K562 (cell line): Measurements from ENCODE around the gene TRIM65. TPM values are rescaled to one million over a fixed set of nuclear protein-coding genes. Genes with fewer than 3 reads are reported as not detected.

Experiments used
- ATAC-seq: fragments of 200-7000 bp; cut with Tn5 transposase; 3 replicates; pipeline ENCODE4 v1.9.1; 2020; ENCODE audit warnings: moderate library complexity
- BruUV-seq: library from RNA; stranded (reverse); fragments of 400-500 nt; replicated peaks from 2 replicates; lab custom pipeline; 2021; lab: Mats Ljungman, UMichigan
- CTCF ChIA-PET: fragments of 300-600 bp; formaldehyde crosslinking; extraction: SDS; loops from one replicate; lab custom pipeline; 2021; ENCODE audit warnings: low intra/inter-chr PET ratio; lab: Yijun Ruan, JAX
- POLR2A ChIA-PET: fragments of 300-600, 350-650 bp; sonication (Branson Sonifier 250); formaldehyde crosslinking; extraction: SDS; loops from one replicate; lab custom pipeline; 2021; ENCODE audit warnings: antibody characterized with exemption, inconsistent platforms; lab: Yijun Ruan, JAX
- DNase-seq, 4 experiments: peaks; one replicate each; pipeline versions ENCODE4 v3.0.0 to v3.0.0-alpha.2; 2011 to 2018; ENCODE audit warnings: low spot score in 3 of 4, mixed read lengths in 3 of 4; ENCODE audit errors: extremely low read depth in 1 of 4
- FAIRE-seq: peaks from 2 replicates; lab custom pipeline; 2011; peaks lifted over from hg19 to GRCh38; lab: Jason Lieb, UNC
- H2AFZ ChIP-seq: 2 replicates; pipeline ENCODE4 v1.6.0; 2011; ENCODE audit warnings: low read depth, low read length, control low read depth, inconsistent platforms
- H3K27ac ChIP-seq: fragments of 200-600 bp; 3 replicates; pipeline ENCODE4 v1.8.0; 2011; ENCODE audit warnings: low read depth, mild to moderate bottlenecking, control low read depth, inconsistent platforms, low read length, moderate library complexity, mixed read lengths; ENCODE audit errors: extremely low read depth
- H3K27me3 ChIP-seq, 2 experiments: fragments of 300-600 bp in 1 of 2; 2 replicates in 1 of 2; 3 replicates in 1 of 2; pipeline versions ENCODE4 v1.6.0 to v1.8.0; 2011; ENCODE audit warnings: inconsistent platforms in 2 of 2, low read length in 2 of 2, mild to moderate bottlenecking in 1 of 2, mixed read lengths in 1 of 2, moderate library complexity in 1 of 2; ENCODE audit not compliant: control insufficient read depth in 2 of 2, insufficient read depth in 2 of 2
- H3K36me3 ChIP-seq: fragments of 300-600 bp; 3 replicates; pipeline ENCODE4 v1.8.0; 2011; ENCODE audit warnings: mild to moderate bottlenecking, low read length, inconsistent platforms; ENCODE audit not compliant: control insufficient read depth, insufficient read depth
- H3K4me1 ChIP-seq, 2 experiments: fragments of 200-600 bp in 1 of 2; replicated peaks in 1 of 2; 2 replicates in 1 of 2; 3 replicates in 1 of 2; pipeline versions ENCODE4 v1.5.1 to v1.8.0; 2011; ENCODE audit warnings: inconsistent platforms in 2 of 2, low read length in 2 of 2, mild to moderate bottlenecking in 1 of 2, mixed read lengths in 1 of 2, moderate library complexity in 1 of 2; ENCODE audit not compliant: control insufficient read depth in 2 of 2, insufficient read depth in 2 of 2
- H3K4me2 ChIP-seq: 2 replicates; pipeline ENCODE4 v1.6.1; 2011; ENCODE audit warnings: low read length, control low read depth, inconsistent platforms, mixed read lengths; ENCODE audit not compliant: insufficient read depth
- H3K4me3 ChIP-seq: fragments of 200-600 bp; sonication (generic), shearing (Covaris generic); 2 replicates; pipeline ENCODE4 v1.5.1; 2016; ENCODE audit warnings: control low read depth, inconsistent platforms
- H3K79me2 ChIP-seq: fragments of 200-600 bp; 3 replicates; pipeline ENCODE4 v1.8.0; 2011; ENCODE audit warnings: low read length, inconsistent platforms; ENCODE audit not compliant: control insufficient read depth, insufficient read depth
- H3K9ac ChIP-seq, 2 experiments: 2 replicates each; pipeline versions ENCODE4 v1.6.0 to v1.6.1; 2011; ENCODE audit warnings: low read depth in 2 of 2, low read length in 2 of 2, control low read depth in 1 of 2, inconsistent platforms in 1 of 2, mild to moderate bottlenecking in 1 of 2, mixed read lengths in 1 of 2; ENCODE audit not compliant: insufficient read depth in 1 of 2
- H3K9me1 ChIP-seq: one replicate; pipeline ENCODE4 v1.6.0; 2011; ENCODE audit warnings: inconsistent platforms, mild to moderate bottlenecking, low read length, moderate library complexity; ENCODE audit not compliant: control insufficient read depth, insufficient read depth
- H3K9me3 ChIP-seq: replicated peaks from 2 replicates; pipeline ENCODE4 v1.5.1; 2011; ENCODE audit warnings: low read depth, low read length, inconsistent platforms; ENCODE audit not compliant: control insufficient read depth, insufficient read depth
- H4K20me1 ChIP-seq: replicated peaks from 2 replicates; pipeline ENCODE4 v1.6.1; 2011; ENCODE audit warnings: low read length, inconsistent platforms, mixed read lengths; ENCODE audit not compliant: control insufficient read depth, insufficient read depth
- BRD4 ChIP-seq: fragments of 200-600 bp; sonication (generic); IDR thresholded peaks from 2 replicates; pipeline ENCODE4 v1.6.1; 2017; ENCODE audit warnings: inconsistent platforms
- ETS1 ChIP-seq: conservative IDR thresholded peaks from 2 replicates; pipeline ENCODE4 v1.6.1; 2011; ENCODE audit warnings: low read depth, mild to moderate bottlenecking, low read length; ENCODE audit not compliant: control insufficient read depth
- POLR2G ChIP-seq: fragments of 200-400 bp; formaldehyde crosslinking; IDR thresholded peaks from 2 replicates; pipeline ENCODE4 v1.6.1; 2017; ENCODE audit warnings: low read depth, mild to moderate bottlenecking, antibody characterized with exemption, low read length, moderate library complexity
- RBFOX2 ChIP-seq: fragments of 200-400 bp; formaldehyde crosslinking; IDR thresholded peaks from 2 replicates; pipeline ENCODE4 v1.6.1; 2017; ENCODE audit warnings: low read depth, mild to moderate bottlenecking, low read length, moderate library complexity
- WGBS: fragments of 100-300 bp; shearing (Covaris generic); methylation state at CpG from one replicate; pipeline ENCODE4 v1.1.6; 2016; ENCODE audit warnings: low coverage, mixed read lengths; ENCODE audit not compliant: insufficient coverage; ENCODE audit errors: missing lambda C conversion rate; 5-methylcytosine and 5-hydroxymethylcytosine counted together
- in situ Hi-C: fragments of 300-500 bp; cut with MboI; formaldehyde crosslinking; loops from 4 replicates; pipeline ENCODE4 v1.15.0; 2018; ENCODE audit warnings: inconsistent platforms, mixed read lengths
- intact Hi-C: fragments of 100-400 bp; cut with micrococcal nuclease; formaldehyde crosslinking; loops from 2 replicates; pipeline ENCODE4 v1.14.2; 2022
- polyA plus RNA-seq, 8 experiments: library from polyadenylated mRNA; depleted of rRNA in 4 of 8; stranded (reverse) in 5 of 8; unstranded in 3 of 8; fragments of >200 nt; fragmentation: Nextera tagmentation in 2 of 8; fragmentation: Illumina TruSeq in 1 of 8; extraction: Ambion mirVana in 2 of 8; extraction: Trizol in 1 of 8; gene quantifications; 2 replicates each; pipeline versions ENCODE4 v1.2.1 to v1.2.3, GENCODE V29; 2011 to 2014; ENCODE audit warnings: inconsistent platforms in 1 of 8, missing spikeins in 1 of 8
- total RNA-seq, 7 experiments: library from RNA; depleted of rRNA in 6 of 7; stranded (reverse); fragments of >200 nt in 6 of 7; fragmentation: Illumina TruSeq in 2 of 7; extraction: Trizol in 2 of 7; gene quantifications; 2 replicates each; pipeline versions ENCODE4 v1.2.1 to v1.2.3, GENCODE V29; 2011 to 2021; ENCODE audit warnings: low replicate concordance in 1 of 7

The TRIM65 gene
- total and polyA plus RNA-seq, 9 of the 15 experiments (the other 6 are each of a cell fraction or from before 2014, with no cell fraction given), result 2.8 to 45.7 (median 22.9) TPM

GRCh38 chr17:75899767-75900468 lies 3.2 kb upstream of the TRIM65 start:
- ATAC-seq, result no peak
- no peak overlapping the region for H3K27ac ChIP-seq
- FAIRE-seq, result no peak
- no TSS peak for BruUV-seq
- H3K9me3 ChIP-seq, result no peaks in the 10 kb centered on the region
- DNase-seq, result no peak
- peaks cover 39% of the 10 kb centered on the region for H3K79me2 ChIP-seq
- peak overlapping the region in 1 of 2 experiments; percentile 65; a peak in 2 of 4 replicates for H3K9ac ChIP-seq
- CTCF ChIA-PET, result no interaction called here
- H3K9me1 ChIP-seq, result no peaks in the 10 kb centered on the region
- H3K4me1 ChIP-seq, result peaks cover 12 to 73% of the 10 kb centered on the region in 2 experiments; a peak in 4 of 5 replicates
- no peak overlapping the region for H3K4me3 ChIP-seq
- TF ChIP-seq RBFOX2 (peak; percentile 50; the same call in 1 of the 2 replicates), POLR2G (peak; percentile 52; the same call in 1 of the 2 replicates), ETS1 (no peak), BRD4 (no peak)
- H3K4me2 ChIP-seq, result no peak overlapping the region
- intact Hi-C loops, result no loop called here
- in situ Hi-C loops, result no loop called here
- H4K20me1 ChIP-seq, result no peaks in the 10 kb centered on the region
- 94% methylated on average over 18 of the region's 23 CpGs for WGBS
- POLR2A ChIA-PET, result interaction anchor here (0.8 to 15.9 kb wide), 8 partner anchors 10 to 736 kb away, joined by 3 to 169 read pairs (median 4); partner anchors contain the start of genes TRIM47 and WBP2
- H2AFZ ChIP-seq, result no peak overlapping the region
- H3K36me3 ChIP-seq, result peaks cover 67% of the 10 kb centered on the region; the same call in 2 of the 3 replicates
- no peaks in the 10 kb centered on the region for H3K27me3 ChIP-seq
